ENCODE measurements around the gene STX10.
"Not testable (repeated sequence)": the region's sequence is repeated elsewhere in the genome, so short reads cannot be mapped to it uniquely, and the experiment has no call there.

STX10 gene

GRCh38 chr19:13150187-13150930 lies at the start of gene STX10, which contains the start of gene IER2:
STX10 (minus strand) TSS chr19:13150375; CDS start chr19:13150173, 202 bp downstream.
IER2 (plus strand) TSS chr19:13150411; CDS start chr19:13153187, 2,776 bp downstream.
- peak; percentile 96 for DNase-seq

- no peak for DNase-seq
These were observed 48.5 kb upstream of the STX10 start for GRCh38 chr19:13198634-13199033.

GRCh38 chr19:13195678-13196077 lies 45.5 kb upstream of the STX10 start:
- peak; percentile 83 for DNase-seq

- no peak for DNase-seq
These were observed 40.8 kb upstream of the STX10 start for GRCh38 chr19:13190781-13191540.

GRCh38 chr19:13189600-13189999 lies 39.4 kb upstream of the STX10 start:
- no peak for DNase-seq

- DNase-seq, result no peak
These were observed 37.2 kb upstream of the STX10 start for GRCh38 chr19:13187419-13187818.

- not testable (repeated sequence) for DNase-seq
These were observed 36.5 kb upstream of the STX10 start for GRCh38 chr19:13186688-13187087.

- not testable (repeated sequence) for DNase-seq
These were observed 35.8 kb upstream of the STX10 start for GRCh38 chr19:13185763-13186657.

- not testable (repeated sequence) for DNase-seq
These were observed 34.8 kb upstream of the STX10 start for GRCh38 chr19:13184926-13185325.

- no peak for DNase-seq
These were observed 31.7 kb upstream of the STX10 start for GRCh38 chr19:13181747-13182388.

- not testable (repeated sequence) for DNase-seq
These were observed 28.1 kb upstream of the STX10 start for GRCh38 chr19:13178291-13178690.

GRCh38 chr19:13177584-13177983 lies 27.4 kb upstream of the STX10 start:
- not testable (repeated sequence) for DNase-seq

- no peak for DNase-seq
These were observed 26.2 kb upstream of the STX10 start for GRCh38 chr19:13176345-13176744.

- DNase-seq, result no peak
These were observed 23.1 kb upstream of the STX10 start for GRCh38 chr19:13173139-13173737.

- DNase-seq, result peak; percentile 90
These were observed 22.4 kb upstream of the STX10 start for GRCh38 chr19:13172346-13173138.

GRCh38 chr19:13171146-13171545 lies 21.0 kb upstream of the STX10 start:
- no peak for DNase-seq

GRCh38 chr19:13169769-13170168 lies 19.6 kb upstream of the STX10 start:
- DNase-seq, result peak; percentile 98

GRCh38 chr19:13166151-13166550 lies 16.0 kb upstream of the STX10 start:
- DNase-seq, result not testable (repeated sequence)

GRCh38 chr19:13165162-13165997 lies 15.2 kb upstream of the STX10 start:
- peak; percentile 79 for DNase-seq
